ENCODE measurements around the gene C16orf78. TPM values are rescaled to one million over a fixed set of nuclear protein-coding genes. Genes with fewer than 3 reads are reported as not detected.
A peak's percentile ranks its signal among the peaks of the same experiment; 100 is the strongest.

Gene C16orf78
- total RNA-seq, 1 donor from 2014 or later: not detected

GRCh38 chr16:49362230-49362629, 11.4 kb upstream of the C16orf78 start:
- H3K36me3 ChIP-seq (ENCODE audit: control insufficient read depth, insufficient read depth, low read length): no peaks in the 10 kb centered on the region
- no peak overlapping the region for H3K4me3 ChIP-seq (ENCODE audit: low read depth, low read length)
- H3K27me3 ChIP-seq (ENCODE audit: control insufficient read depth, insufficient read depth, low read length): no peaks in the 10 kb centered on the region
- DNase-seq (ENCODE audit: low read depth) (no peak), FAIRE-seq (no peak)
- no peak for TF ChIP-seq CTCF (IDR thresholded peaks at IDR 0.05; ENCODE audit: insufficient read depth, low read length, severe bottlenecking)

- H3K4me3 ChIP-seq (ENCODE audit: low read depth, low read length): no peak overlapping the region
- DNase-seq (ENCODE audit: low read depth): no peak
- no peaks in the 10 kb centered on the region for H3K36me3 ChIP-seq (ENCODE audit: control insufficient read depth, insufficient read depth, low read length)
- no peaks in the 10 kb centered on the region for H3K27me3 ChIP-seq (ENCODE audit: control insufficient read depth, insufficient read depth, low read length)
- FAIRE-seq: no peak
- no peak for TF ChIP-seq CTCF (IDR thresholded peaks at IDR 0.05; ENCODE audit: insufficient read depth, low read length, severe bottlenecking)
These were observed 7.7 kb upstream of the C16orf78 start for GRCh38 chr16:49365711-49366509.

DNA sequence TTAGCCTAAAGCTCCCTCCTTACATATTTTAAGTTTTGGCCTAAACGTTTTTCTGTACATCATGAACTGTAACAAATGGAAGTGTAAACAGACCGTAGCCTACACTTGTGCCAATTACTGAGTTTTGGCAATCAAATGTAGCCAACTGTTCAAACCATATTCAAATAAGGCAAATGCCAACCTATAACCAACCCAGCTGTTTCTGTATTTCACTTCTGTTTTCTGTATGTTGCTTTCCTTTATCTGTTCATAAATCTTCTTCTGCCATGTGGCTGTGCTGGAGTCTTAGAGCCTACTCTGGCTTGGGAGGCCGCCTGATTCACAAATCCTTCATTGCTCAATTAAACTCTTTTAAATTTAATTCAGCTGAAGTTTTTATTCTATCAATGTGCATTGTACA, 6.9 kb upstream of the C16orf78 start:
- Histone ChIP-seq H3K4me3 (ENCODE audit: low read depth, low read length) (no peak overlapping the region), H3K36me3 (ENCODE audit: control insufficient read depth, insufficient read depth, low read length) (no peaks in the 10 kb centered on the region), H3K27me3 (ENCODE audit: control insufficient read depth, insufficient read depth, low read length) (no peaks in the 10 kb centered on the region)
- FAIRE-seq (no peak), DNase-seq (ENCODE audit: low read depth) (no peak)
- no peak for TF ChIP-seq CTCF (IDR thresholded peaks at IDR 0.05; ENCODE audit: insufficient read depth, low read length, severe bottlenecking)

GRCh38 chr16:49369651-49370611, 3.7 kb upstream of the C16orf78 start:
- TF ChIP-seq CTCF (IDR thresholded peaks at IDR 0.05; ENCODE audit: insufficient read depth, low read length, severe bottlenecking): no peak
- H3K27me3 ChIP-seq (ENCODE audit: control insufficient read depth, insufficient read depth, low read length): no peaks in the 10 kb centered on the region
- DNase-seq (ENCODE audit: low read depth) (no peak), FAIRE-seq (peak; percentile 86)
- no peaks in the 10 kb centered on the region for H3K36me3 ChIP-seq (ENCODE audit: control insufficient read depth, insufficient read depth, low read length)
- no peak overlapping the region for H3K4me3 ChIP-seq (ENCODE audit: low read depth, low read length)

DNA sequence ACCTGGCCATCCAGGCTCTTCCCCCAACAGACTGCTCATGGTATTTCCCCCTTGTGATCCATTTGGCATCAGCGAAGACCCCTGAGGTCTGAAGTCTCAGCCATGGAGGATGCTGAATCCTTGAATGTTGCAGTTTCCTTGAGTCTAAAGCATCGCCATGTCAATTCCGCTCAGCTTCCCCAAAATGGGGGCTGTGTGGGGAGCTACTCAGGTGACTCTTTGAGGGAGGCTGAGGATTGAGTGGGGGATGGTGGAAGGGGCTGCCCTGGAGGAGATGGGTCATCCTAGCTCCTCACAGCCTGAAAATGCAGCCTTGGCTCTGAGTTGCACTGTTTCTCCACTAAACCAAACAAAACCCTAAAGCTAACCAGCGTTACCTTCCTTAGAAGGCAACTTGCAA, 2.6 kb downstream of the C16orf78 start:
- no peak overlapping the region for H3K4me3 ChIP-seq (ENCODE audit: low read depth, low read length)
- DNase-seq (ENCODE audit: low read depth): no peak
- no peak for TF ChIP-seq CTCF (IDR thresholded peaks at IDR 0.05; ENCODE audit: insufficient read depth, low read length, severe bottlenecking)
- no peaks in the 10 kb centered on the region for H3K36me3 ChIP-seq (ENCODE audit: control insufficient read depth, insufficient read depth, low read length)
- no peaks in the 10 kb centered on the region for H3K27me3 ChIP-seq (ENCODE audit: control insufficient read depth, insufficient read depth, low read length)
- FAIRE-seq: no peak
